Measurements from ENCODE around the gene HLA-F.

GRCh38 chr6:29736563-29736962 is 13.3 kb downstream of the HLA-F start:
- no peak for TF ChIP-seq POLR2A (IDR thresholded peaks at IDR 0.05)
- no peak for TF ChIP-seq CTCF (IDR thresholded peaks at IDR 0.05)

Measured in right lobe of liver (tissue), 4 donors.